Measurements from ENCODE around the gene GTF3C2. TPM values are rescaled to one million over a fixed set of nuclear protein-coding genes. Genes with fewer than 3 reads are reported as not detected.

The GTF3C2 gene
- total and polyA plus RNA-seq, 9 of the 15 experiments (the other 6 are each of a cell fraction or from before 2014, with no cell fraction given) = 35.5 to 96.8 (median 53.0) TPM

DNA sequence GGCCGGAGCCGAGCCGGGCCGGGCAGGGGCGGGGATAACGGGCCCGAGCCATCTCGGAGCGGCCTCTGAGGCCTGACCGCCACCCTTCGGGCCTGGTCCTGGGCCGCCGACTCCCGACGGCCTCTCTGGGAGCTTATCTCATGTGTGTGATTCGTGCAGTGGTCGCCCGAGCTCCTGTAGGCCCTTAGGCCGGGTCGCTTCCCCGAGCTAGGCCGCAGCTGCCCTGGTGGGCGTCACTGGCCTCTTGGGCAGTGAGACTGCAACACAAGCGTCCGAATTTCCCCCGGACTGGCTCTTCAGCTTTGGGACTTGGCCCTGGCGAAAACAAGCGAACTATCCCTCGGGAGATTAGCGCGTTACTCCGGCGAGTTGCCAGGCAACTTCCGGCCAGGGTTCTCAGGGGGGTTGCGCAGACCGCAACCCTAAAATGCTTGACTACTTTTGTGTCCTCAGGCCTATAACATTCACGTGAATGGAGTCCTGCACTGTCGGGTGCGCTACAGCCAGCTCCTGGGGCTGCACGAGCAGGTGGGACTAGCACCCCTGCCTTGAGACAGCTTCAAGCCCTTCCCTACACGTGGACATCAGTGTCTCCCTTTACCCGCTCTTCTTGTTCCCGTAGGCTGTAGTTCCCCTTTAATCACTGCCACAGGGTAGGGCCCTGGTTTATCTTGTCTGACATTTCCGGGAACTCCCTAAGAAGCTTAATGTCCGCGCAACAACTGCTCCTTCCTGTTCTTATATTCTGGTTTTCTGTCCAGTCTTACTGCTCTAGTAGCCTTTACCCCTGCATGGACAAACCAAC is 14.5 kb upstream of the GTF3C2 start (continued):
- TF ChIP-seq RBM14 (IDR thresholded peaks at IDR 0.05; ENCODE audit: borderline replicate concordance, insufficient read depth, low read depth, low read length) (no peak), TEAD2 (tag; IDR thresholded peaks at IDR 0.05) (no peak), ZNF444 (CRISPR knock-in tag; IDR thresholded peaks at IDR 0.05) (no peak), ZNF551 (CRISPR knock-in tag; IDR thresholded peaks at IDR 0.05) (no peak), IFI16 (CRISPR knock-in tag; IDR thresholded peaks at IDR 0.05) (no peak), OTX1 (CRISPR knock-in tag; IDR thresholded peaks at IDR 0.05) (no peak), ZNF316 (IDR thresholded peaks at IDR 0.05) (no peak), ZNF212 (CRISPR knock-in tag; IDR thresholded peaks at IDR 0.05) (no peak)
- TF ChIP-seq, protein P1, sequence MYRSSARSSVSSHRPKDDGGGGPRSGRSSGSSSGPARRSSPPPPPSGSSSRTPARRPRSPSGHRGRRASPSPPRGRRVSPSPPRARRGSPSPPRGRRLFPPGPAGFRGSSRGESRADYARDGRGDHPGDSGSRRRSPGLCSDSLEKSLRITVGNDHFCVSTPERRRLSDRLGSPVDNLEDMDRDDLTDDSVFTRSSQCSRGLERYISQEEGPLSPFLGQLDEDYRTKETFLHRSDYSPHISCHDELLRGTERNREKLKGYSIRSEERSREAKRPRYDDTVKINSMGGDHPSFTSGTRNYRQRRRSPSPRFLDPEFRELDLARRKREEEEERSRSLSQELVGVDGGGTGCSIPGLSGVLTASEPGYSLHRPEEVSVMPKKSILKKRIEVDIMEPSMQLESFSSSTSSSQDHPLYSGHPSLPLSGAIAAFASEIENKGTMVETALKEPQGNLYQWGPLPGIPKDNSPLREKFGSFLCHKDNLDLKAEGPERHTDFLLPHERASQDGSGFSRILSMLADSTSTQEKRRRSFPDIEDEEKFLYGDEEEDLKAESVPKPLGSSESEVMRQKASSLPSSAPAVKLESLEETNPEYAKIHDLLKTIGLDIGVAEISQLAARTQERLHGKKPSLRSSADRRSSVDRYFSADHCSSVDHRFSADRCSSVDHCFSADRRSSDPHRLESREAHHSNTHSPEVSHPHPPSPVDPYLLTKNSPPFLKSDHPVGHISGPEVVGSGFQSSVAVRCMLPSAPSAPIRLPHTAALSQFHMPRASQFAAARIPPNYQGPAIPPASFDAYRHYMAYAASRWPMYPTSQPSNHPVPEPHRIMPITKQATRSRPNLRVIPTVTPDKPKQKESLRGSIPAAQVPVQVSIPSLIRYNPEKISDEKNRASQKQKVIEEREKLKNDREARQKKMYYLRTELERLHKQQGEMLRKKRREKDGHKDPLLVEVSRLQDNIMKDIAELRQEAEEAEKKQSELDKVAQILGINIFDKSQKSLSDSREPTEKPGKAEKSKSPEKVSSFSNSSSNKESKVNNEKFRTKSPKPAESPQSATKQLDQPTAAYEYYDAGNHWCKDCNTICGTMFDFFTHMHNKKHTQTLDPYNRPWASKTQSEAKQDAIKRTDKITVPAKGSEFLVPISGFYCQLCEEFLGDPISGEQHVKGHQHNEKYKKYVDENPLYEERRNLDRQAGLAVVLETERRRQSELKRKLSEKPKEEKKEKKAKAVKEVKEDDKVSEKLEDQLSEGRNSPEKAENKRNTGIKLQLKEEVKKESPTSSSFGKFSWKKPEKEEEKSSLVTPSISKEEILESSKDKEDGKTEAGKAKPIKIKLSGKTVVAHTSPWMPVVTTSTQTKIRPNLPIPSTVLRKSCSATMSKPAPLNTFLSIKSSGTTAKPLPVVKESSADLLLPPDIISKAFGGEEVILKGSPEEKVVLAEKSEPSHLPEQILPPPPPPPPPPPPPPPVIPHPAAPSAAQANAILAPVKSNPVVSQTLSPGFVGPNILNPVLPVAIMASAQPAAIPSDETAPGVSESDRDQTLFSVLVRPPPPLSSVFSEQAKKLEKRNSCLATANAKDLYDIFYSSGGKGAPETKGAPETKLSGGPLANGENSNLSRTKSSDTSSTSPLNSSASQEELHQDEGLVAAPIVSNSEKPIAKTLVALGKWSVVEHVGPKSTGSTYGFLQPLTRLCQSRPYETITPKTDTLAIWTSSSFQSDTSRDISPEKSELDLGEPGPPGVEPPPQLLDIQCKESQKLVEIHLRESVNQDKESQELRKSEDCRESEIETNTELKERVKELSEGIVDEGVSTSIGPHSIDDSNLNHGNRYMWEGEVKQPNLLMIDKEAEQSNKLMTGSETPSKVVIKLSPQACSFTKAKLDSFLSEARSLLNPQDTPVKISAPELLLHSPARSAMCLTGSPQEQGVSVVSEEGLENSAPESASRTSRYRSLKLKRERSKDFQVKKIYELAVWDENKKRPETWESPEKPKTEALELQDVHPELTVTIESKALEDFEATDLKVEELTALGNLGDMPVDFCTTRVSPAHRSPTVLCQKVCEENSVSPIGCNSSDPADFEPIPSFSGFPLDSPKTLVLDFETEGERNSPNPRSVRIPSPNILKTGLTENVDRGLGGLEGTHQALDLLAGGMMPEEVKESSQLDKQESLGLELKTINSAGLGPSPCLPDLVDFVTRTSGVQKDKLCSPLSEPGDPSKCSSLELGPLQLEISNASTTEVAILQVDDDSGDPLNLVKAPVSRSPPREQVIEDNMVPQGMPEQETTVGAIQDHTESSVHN (IDR thresholded peaks at IDR 0.05; ENCODE audit: borderline replicate concordance in 1 of 2, low read depth in 1 of 2) = no peak
- TF ChIP-seq, protein P2, sequence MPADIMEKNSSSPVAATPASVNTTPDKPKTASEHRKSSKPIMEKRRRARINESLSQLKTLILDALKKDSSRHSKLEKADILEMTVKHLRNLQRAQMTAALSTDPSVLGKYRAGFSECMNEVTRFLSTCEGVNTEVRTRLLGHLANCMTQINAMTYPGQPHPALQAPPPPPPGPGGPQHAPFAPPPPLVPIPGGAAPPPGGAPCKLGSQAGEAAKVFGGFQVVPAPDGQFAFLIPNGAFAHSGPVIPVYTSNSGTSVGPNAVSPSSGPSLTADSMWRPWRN (IDR thresholded peaks at IDR 0.05; ENCODE audit: low read depth) = no peak
- TF ChIP-seq, protein P3, sequence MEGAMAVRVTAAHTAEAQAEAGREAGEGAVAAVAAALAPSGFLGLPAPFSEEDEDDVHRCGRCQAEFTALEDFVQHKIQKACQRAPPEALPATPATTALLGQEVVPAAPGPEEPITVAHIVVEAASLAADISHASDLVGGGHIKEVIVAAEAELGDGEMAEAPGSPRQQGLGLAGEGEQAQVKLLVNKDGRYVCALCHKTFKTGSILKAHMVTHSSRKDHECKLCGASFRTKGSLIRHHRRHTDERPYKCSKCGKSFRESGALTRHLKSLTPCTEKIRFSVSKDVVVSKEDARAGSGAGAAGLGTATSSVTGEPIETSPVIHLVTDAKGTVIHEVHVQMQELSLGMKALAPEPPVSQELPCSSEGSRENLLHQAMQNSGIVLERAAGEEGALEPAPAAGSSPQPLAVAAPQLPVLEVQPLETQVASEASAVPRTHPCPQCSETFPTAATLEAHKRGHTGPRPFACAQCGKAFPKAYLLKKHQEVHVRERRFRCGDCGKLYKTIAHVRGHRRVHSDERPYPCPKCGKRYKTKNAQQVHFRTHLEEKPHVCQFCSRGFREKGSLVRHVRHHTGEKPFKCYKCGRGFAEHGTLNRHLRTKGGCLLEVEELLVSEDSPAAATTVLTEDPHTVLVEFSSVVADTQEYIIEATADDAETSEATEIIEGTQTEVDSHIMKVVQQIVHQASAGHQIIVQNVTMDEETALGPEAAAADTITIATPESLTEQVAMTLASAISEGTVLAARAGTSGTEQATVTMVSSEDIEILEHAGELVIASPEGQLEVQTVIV (CRISPR knock-in tag; IDR thresholded peaks at IDR 0.05; ENCODE audit: borderline replicate concordance) = no peak
- TF ChIP-seq, protein P4, sequence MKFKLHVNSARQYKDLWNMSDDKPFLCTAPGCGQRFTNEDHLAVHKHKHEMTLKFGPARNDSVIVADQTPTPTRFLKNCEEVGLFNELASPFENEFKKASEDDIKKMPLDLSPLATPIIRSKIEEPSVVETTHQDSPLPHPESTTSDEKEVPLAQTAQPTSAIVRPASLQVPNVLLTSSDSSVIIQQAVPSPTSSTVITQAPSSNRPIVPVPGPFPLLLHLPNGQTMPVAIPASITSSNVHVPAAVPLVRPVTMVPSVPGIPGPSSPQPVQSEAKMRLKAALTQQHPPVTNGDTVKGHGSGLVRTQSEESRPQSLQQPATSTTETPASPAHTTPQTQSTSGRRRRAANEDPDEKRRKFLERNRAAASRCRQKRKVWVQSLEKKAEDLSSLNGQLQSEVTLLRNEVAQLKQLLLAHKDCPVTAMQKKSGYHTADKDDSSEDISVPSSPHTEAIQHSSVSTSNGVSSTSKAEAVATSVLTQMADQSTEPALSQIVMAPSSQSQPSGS (CRISPR knock-in tag; IDR thresholded peaks at IDR 0.05) = no peak
- TF ChIP-seq, protein P5, sequence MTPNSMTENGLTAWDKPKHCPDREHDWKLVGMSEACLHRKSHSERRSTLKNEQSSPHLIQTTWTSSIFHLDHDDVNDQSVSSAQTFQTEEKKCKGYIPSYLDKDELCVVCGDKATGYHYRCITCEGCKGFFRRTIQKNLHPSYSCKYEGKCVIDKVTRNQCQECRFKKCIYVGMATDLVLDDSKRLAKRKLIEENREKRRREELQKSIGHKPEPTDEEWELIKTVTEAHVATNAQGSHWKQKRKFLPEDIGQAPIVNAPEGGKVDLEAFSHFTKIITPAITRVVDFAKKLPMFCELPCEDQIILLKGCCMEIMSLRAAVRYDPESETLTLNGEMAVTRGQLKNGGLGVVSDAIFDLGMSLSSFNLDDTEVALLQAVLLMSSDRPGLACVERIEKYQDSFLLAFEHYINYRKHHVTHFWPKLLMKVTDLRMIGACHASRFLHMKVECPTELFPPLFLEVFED (CRISPR knock-in tag; conservative IDR thresholded peaks at IDR 0.05) = no peak
